GM18517 (cell line): ENCODE measurements around the gene DSTN.

Source experiments
- ATAC-seq: cut with Tn5 transposase; IDR thresholded peaks from one replicate; pipeline ENCODE4 v1.9.1; 2021; ENCODE audit warnings: mild to moderate bottlenecking, moderate library complexity; ENCODE audit not compliant: unreplicated experiment

The DSTN gene

GRCh38 chr20:17569616-17570346 lies at the start of gene DSTN:
DSTN (plus strand) TSS chr20:17570075; CDS start chr20:17570209, 134 bp downstream.
- peak; percentile 89 for ATAC-seq

GRCh38 chr20:17520583-17520982 lies 49.3 kb upstream of the DSTN start:
- no peak for ATAC-seq

- ATAC-seq, result no peak
Measured at GRCh38 chr20:17522528-17522927, 47.3 kb upstream of the DSTN start.

- ATAC-seq, result no peak
Measured at GRCh38 chr20:17523326-17523725, 46.5 kb upstream of the DSTN start.

GRCh38 chr20:17524560-17524959 lies 45.3 kb upstream of the DSTN start:
- ATAC-seq, result no peak

GRCh38 chr20:17525132-17525531 lies 44.7 kb upstream of the DSTN start:
- ATAC-seq, result no peak

GRCh38 chr20:17525650-17526049 lies 44.2 kb upstream of the DSTN start:
- ATAC-seq, result no peak

GRCh38 chr20:17529586-17529985 lies 40.3 kb upstream of the DSTN start:
- no peak for ATAC-seq

- ATAC-seq, result no peak
Measured at GRCh38 chr20:17530153-17530552, 39.7 kb upstream of the DSTN start.

GRCh38 chr20:17530716-17531664 lies 38.9 kb upstream of the DSTN start, which contains the start of gene BFSP1:
BFSP1 (minus strand) TSS chr20:17531379; CDS start chr20:17531329, 50 bp downstream.
- no peak for ATAC-seq

- ATAC-seq, result no peak
Measured at GRCh38 chr20:17531665-17532025, 38.2 kb upstream of the DSTN start.

GRCh38 chr20:17533396-17533795 lies 36.5 kb upstream of the DSTN start:
- ATAC-seq, result no peak

GRCh38 chr20:17534077-17534476 lies 35.8 kb upstream of the DSTN start:
- ATAC-seq, result no peak

GRCh38 chr20:17536944-17537444 lies 32.9 kb upstream of the DSTN start:
- peak; percentile 86 for ATAC-seq

- ATAC-seq, result no peak
Measured at GRCh38 chr20:17537959-17538358, 31.9 kb upstream of the DSTN start.

GRCh38 chr20:17538517-17539170 lies 31.2 kb upstream of the DSTN start:
- ATAC-seq, result peak; percentile 75

GRCh38 chr20:17541596-17541995 lies 28.3 kb upstream of the DSTN start:
- no peak for ATAC-seq

- ATAC-seq, result no peak
Measured at GRCh38 chr20:17541996-17542395, 27.9 kb upstream of the DSTN start.

GRCh38 chr20:17542481-17542880 lies 27.4 kb upstream of the DSTN start:
- no peak for ATAC-seq

- ATAC-seq, result no peak
Measured at GRCh38 chr20:17542993-17543412, 26.9 kb upstream of the DSTN start.

- no peak for ATAC-seq
Measured at GRCh38 chr20:17543531-17544131, 26.2 kb upstream of the DSTN start.
